Stomach (tissue), 4 donors: ENCODE results near the gene BTG1.

Source experiments
- EP300 ChIP-seq: sonication (generic); formaldehyde crosslinking; IDR thresholded peaks from one replicate; pipeline ENCODE4 v1.6.1; 2017; ENCODE audit warnings: antibody characterized with exemption
- POLR2A ChIP-seq, 4 donors: fragments of 450-650 bp; IDR thresholded peaks; one replicate each; pipeline ENCODE4 v1.6.1; 2016; ENCODE audit warnings: antibody characterized with exemption in 4 of 4, control low read depth in 2 of 4, mild to moderate bottlenecking in 1 of 4, moderate library complexity in 1 of 4
- TF ChIP-seq, protein P1 (sequence below), 7 experiments: fragments of 450-650 bp in 4 of 7; fragments of 200-600 bp in 3 of 7; sonication (generic) in 3 of 7; IDR thresholded peaks; one replicate each; pipeline ENCODE4 v1.5.1; 2016 to 2019; ENCODE audit warnings: antibody characterized with exemption in 7 of 7, control low read depth in 2 of 7, mild to moderate bottlenecking in 1 of 7

DNA sequence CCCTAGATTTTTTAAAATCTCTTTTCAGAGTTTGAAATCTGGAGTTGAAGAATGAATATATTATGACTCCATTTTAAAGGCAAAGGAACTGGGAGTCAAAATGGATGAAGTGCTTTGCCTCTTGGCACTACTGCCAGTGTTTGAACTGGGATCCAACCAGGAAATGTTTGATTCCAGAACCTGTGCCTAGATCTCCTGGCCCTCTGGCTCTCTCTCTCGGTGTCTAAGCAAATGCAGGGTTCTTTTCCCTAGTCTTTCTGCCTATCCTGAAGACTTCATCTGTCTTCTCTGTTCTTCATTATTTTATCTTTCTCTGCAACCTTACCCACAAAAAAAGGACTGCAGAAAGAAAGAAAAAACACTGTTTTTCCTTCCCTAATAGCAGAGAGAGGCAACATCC lies 17.0 kb downstream of the BTG1 start:
- TF ChIP-seq, protein P1, sequence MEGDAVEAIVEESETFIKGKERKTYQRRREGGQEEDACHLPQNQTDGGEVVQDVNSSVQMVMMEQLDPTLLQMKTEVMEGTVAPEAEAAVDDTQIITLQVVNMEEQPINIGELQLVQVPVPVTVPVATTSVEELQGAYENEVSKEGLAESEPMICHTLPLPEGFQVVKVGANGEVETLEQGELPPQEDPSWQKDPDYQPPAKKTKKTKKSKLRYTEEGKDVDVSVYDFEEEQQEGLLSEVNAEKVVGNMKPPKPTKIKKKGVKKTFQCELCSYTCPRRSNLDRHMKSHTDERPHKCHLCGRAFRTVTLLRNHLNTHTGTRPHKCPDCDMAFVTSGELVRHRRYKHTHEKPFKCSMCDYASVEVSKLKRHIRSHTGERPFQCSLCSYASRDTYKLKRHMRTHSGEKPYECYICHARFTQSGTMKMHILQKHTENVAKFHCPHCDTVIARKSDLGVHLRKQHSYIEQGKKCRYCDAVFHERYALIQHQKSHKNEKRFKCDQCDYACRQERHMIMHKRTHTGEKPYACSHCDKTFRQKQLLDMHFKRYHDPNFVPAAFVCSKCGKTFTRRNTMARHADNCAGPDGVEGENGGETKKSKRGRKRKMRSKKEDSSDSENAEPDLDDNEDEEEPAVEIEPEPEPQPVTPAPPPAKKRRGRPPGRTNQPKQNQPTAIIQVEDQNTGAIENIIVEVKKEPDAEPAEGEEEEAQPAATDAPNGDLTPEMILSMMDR (IDR thresholded peaks at IDR 0.05) = no peak
- no peak for TF ChIP-seq POLR2A (IDR thresholded peaks at IDR 0.05)
- TF ChIP-seq EP300 = no peak
